Natural killer cell (primary cell): ENCODE measurements around the gene GLI1. TPM values are rescaled to one million over a fixed set of nuclear protein-coding genes. Genes with fewer than 3 reads are reported as not detected.

Experiments
- ATAC-seq, 3 donors: fragments of 150-1000 bp in 2 of 3; fragments of 200-7000 bp in 1 of 3; cut with Tn5 transposase; 1 replicate in 1 of 3; 2 replicates in 2 of 3; pipeline ENCODE4 v1.10.0; 2021; ENCODE audit warnings: mild to moderate bottlenecking in 2 of 3, moderate library complexity in 2 of 3
- DNase-seq, 2 donors: peaks; one replicate each; pipeline versions ENCODE4 v3.0.0 to v3.0.0-alpha.2; 2013 to 2021; ENCODE audit warnings: mixed read lengths in 1 of 2
- H3K27ac ChIP-seq: one replicate; pipeline ENCODE4 v1.5.1; 2013; ENCODE audit warnings: mild to moderate bottlenecking, low read length
- H3K27me3 ChIP-seq: one replicate; pipeline ENCODE4 v1.6.1; 2013; ENCODE audit warnings: low read length; ENCODE audit not compliant: control insufficient read depth, insufficient read depth
- H3K36me3 ChIP-seq: one replicate; pipeline ENCODE4 v1.6.1; 2013; ENCODE audit warnings: low read length; ENCODE audit not compliant: control insufficient read depth, insufficient read depth
- H3K4me1 ChIP-seq: one replicate; pipeline ENCODE4 v1.6.1; 2013; ENCODE audit warnings: low read length; ENCODE audit not compliant: control insufficient read depth, insufficient read depth
- H3K4me3 ChIP-seq: one replicate; pipeline ENCODE4 v1.5.1; 2013; ENCODE audit warnings: low read length
- H3K9me3 ChIP-seq: one replicate; pipeline ENCODE4 v1.6.1; 2013; ENCODE audit warnings: low read length; ENCODE audit not compliant: control insufficient read depth, insufficient read depth
- H3K27ac Mint-ChIP-seq, 2 donors: one replicate each; pipeline ENCODE4 v1.8.0; 2022; ENCODE audit warnings: mild to moderate bottlenecking in 2 of 2, mixed read lengths in 2 of 2, moderate library complexity in 1 of 2
- H3K27me3 Mint-ChIP-seq, 2 donors: one replicate each; pipeline ENCODE4 v1.8.0; 2022; ENCODE audit warnings: low read depth in 2 of 2, mixed read lengths in 2 of 2
- H3K36me3 Mint-ChIP-seq: one replicate; pipeline ENCODE4 v1.8.0; 2022; ENCODE audit warnings: mixed read lengths
- H3K4me1 Mint-ChIP-seq, 2 donors: one replicate each; pipeline ENCODE4 v1.8.0; 2022; ENCODE audit warnings: mixed read lengths in 2 of 2
- H3K4me3 Mint-ChIP-seq: one replicate; pipeline ENCODE4 v1.8.0; 2022; ENCODE audit warnings: mild to moderate bottlenecking, moderate library complexity, mixed read lengths
- H3K9me3 Mint-ChIP-seq, 2 donors: one replicate each; pipeline ENCODE4 v1.8.0; 2022; ENCODE audit warnings: mixed read lengths in 2 of 2
- WGBS: methylation state at CpG from one replicate; pipeline ENCODE4 v1.1.7; 2013; ENCODE audit warnings: missing lambda C conversion rate; ENCODE audit not compliant: insufficient coverage; 5-methylcytosine and 5-hydroxymethylcytosine counted together
- intact Hi-C: fragments of 100-400 bp; cut with micrococcal nuclease; formaldehyde crosslinking; loops from one replicate; pipeline ENCODE4 v1.14.2; 2022
- total RNA-seq, 4 donors: library from RNA; stranded (reverse); fragments of 120-200 nt in 1 of 4; gene quantifications; one replicate each; pipeline versions ENCODE4 v1.2.3 to v1.2.4, GENCODE V29; 2013 to 2022
- TF ChIP-seq, protein P1 (sequence below): fragments of 200-600 bp; IDR thresholded peaks from one replicate; pipeline ENCODE4 v1.8.0; 2022; ENCODE audit warnings: antibody characterized with exemption

The GLI1 gene
- total RNA-seq, 3 donors from 2014 or later (not counting 1 experiment from before 2014, with no cell fraction given), result 0.50 to 1.4 (median 0.99) TPM

GRCh38 chr12:57514720-57515407 is 55.3 kb downstream of the GLI1 start:
- Histone ChIP-seq H3K9me3 (no peaks in the 10 kb centered on the region), H3K36me3 (peaks cover 68% of the 10 kb centered on the region), H3K4me3 (no peak overlapping the region), H3K27me3 (no peaks in the 10 kb centered on the region), H3K4me1 (peaks cover 19% of the 10 kb centered on the region), H3K27ac (no peak overlapping the region)
- H3K4me3 Mint-ChIP-seq, result peak overlapping the region; percentile 13
- TF ChIP-seq, protein P1, sequence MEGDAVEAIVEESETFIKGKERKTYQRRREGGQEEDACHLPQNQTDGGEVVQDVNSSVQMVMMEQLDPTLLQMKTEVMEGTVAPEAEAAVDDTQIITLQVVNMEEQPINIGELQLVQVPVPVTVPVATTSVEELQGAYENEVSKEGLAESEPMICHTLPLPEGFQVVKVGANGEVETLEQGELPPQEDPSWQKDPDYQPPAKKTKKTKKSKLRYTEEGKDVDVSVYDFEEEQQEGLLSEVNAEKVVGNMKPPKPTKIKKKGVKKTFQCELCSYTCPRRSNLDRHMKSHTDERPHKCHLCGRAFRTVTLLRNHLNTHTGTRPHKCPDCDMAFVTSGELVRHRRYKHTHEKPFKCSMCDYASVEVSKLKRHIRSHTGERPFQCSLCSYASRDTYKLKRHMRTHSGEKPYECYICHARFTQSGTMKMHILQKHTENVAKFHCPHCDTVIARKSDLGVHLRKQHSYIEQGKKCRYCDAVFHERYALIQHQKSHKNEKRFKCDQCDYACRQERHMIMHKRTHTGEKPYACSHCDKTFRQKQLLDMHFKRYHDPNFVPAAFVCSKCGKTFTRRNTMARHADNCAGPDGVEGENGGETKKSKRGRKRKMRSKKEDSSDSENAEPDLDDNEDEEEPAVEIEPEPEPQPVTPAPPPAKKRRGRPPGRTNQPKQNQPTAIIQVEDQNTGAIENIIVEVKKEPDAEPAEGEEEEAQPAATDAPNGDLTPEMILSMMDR, result no peak
- DNase-seq, result no peak
- H3K4me1 Mint-ChIP-seq, result peaks cover 20 to 30% of the 10 kb centered on the region in 2 donors
- H3K27ac Mint-ChIP-seq, result peak overlapping the region; percentile 46 to 99
- WGBS, result 95% methylated on average over 9 of the region's 9 CpGs
- no peak for ATAC-seq
- intact Hi-C loops, result no loop called here
- H3K36me3 Mint-ChIP-seq, result peaks cover 20% of the 10 kb centered on the region
- no peaks in the 10 kb centered on the region for H3K9me3 Mint-ChIP-seq
- no peaks in the 10 kb centered on the region for H3K27me3 Mint-ChIP-seq

DNA sequence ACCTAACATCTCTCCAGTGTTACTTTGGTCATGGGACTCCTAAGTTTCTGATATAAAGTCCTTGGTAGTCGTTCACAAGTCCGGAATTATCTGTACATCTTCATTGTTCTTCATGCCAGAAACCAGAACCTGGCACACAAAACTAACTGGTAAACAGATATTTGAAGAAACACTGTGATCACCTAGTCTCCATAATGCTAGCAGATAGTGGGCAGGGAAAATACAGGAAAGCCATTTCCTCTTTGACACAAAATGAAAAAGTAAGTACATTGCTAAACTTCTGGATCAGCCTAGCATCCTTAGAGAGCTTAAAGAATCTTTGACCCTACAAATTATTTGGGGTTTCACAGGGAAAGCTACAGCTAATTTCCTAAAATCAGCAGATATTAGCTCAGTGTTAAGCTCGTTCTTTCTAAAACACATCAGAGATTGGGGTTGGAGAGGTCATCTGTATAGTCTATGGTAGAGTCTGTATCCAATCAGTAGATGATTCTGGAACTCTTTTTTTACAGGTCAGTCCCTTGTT is 55.9 kb downstream of the GLI1 start:
- intact Hi-C loops, result no loop called here
- H3K27me3 Mint-ChIP-seq, result no peaks in the 10 kb centered on the region
- Histone ChIP-seq H3K4me3 (no peak overlapping the region), H3K9me3 (no peaks in the 10 kb centered on the region), H3K36me3 (peaks cover 66% of the 10 kb centered on the region), H3K27ac (no peak overlapping the region), H3K4me1 (peaks cover 22% of the 10 kb centered on the region), H3K27me3 (no peaks in the 10 kb centered on the region)
- no peak for DNase-seq
- H3K4me3 Mint-ChIP-seq, result no peak overlapping the region
- peak overlapping the region; percentile 46 to 99 for H3K27ac Mint-ChIP-seq
- no peak for ATAC-seq
- 93% methylated on average over 3 of the region's 3 CpGs for WGBS
- H3K9me3 Mint-ChIP-seq, result no peaks in the 10 kb centered on the region
- TF ChIP-seq, protein P1, result no peak
- peaks cover 18% of the 10 kb centered on the region for H3K36me3 Mint-ChIP-seq
- peaks cover 20 to 36% of the 10 kb centered on the region in 2 donors for H3K4me1 Mint-ChIP-seq

- TF ChIP-seq, protein P1, result no peak
- no peaks in the 10 kb centered on the region for H3K9me3 ChIP-seq
- peak overlapping the region; percentile 46 to 99 for H3K27ac Mint-ChIP-seq
- no peaks in the 10 kb centered on the region for H3K27me3 Mint-ChIP-seq
- no peaks in the 10 kb centered on the region for H3K27me3 ChIP-seq
- ATAC-seq (no peak), DNase-seq (no peak)
- peaks cover 26% of the 10 kb centered on the region for H3K4me1 ChIP-seq
- H3K4me3 ChIP-seq, result no peak overlapping the region
- WGBS, result 92% methylated on average over 9 of the region's 11 CpGs
- peaks cover 66% of the 10 kb centered on the region for H3K36me3 ChIP-seq
- intact Hi-C loops, result no loop called here
- H3K4me3 Mint-ChIP-seq, result no peak overlapping the region
- H3K36me3 Mint-ChIP-seq, result peaks cover 18% of the 10 kb centered on the region
- no peak overlapping the region for H3K27ac ChIP-seq
- H3K9me3 Mint-ChIP-seq, result no peaks in the 10 kb centered on the region
- peaks cover 20 to 42% of the 10 kb centered on the region in 2 donors for H3K4me1 Mint-ChIP-seq
Observed at GRCh38 chr12:57515934-57516541, 56.5 kb downstream of the GLI1 start.
